Caco-2 (cell line): Measurements from ENCODE around the gene PPFIBP2. TPM values are rescaled to one million over a fixed set of nuclear protein-coding genes. Genes with fewer than 3 reads are reported as not detected.

Experiments
- BruUV-seq: library from RNA; stranded (reverse); fragments of 400-500 nt; replicated peaks from 2 replicates; lab custom pipeline; 2021; lab: Mats Ljungman, UMichigan
- CTCF ChIA-PET: fragments of 300-600 bp; sonication (Branson Sonifier 250); formaldehyde crosslinking; loops from one replicate; lab custom pipeline; 2022; ENCODE audit warnings: antibody characterized with exemption; lab: Charles Lee
- POLR2A ChIA-PET: fragments of 300-600 bp; sonication (Branson Sonifier 250); formaldehyde crosslinking; loops from one replicate; lab custom pipeline; 2022; ENCODE audit warnings: antibody characterized with exemption; lab: Charles Lee
- DNase-seq, 2 experiments: peaks; one replicate each; pipeline versions ENCODE4 v3.0.0 to v3.0.0-alpha.2; 2020 to 2022
- H3K27me3 ChIP-seq: replicated peaks from 2 replicates; pipeline ENCODE4 v1.6.0; 2011; ENCODE audit warnings: low read length; ENCODE audit not compliant: control insufficient read depth, insufficient read depth
- H3K36me3 ChIP-seq: 2 replicates; pipeline ENCODE4 v1.5.1; 2011; ENCODE audit warnings: low read length; ENCODE audit not compliant: control insufficient read depth, insufficient read depth
- H3K4me1 ChIP-seq: fragments of 250-450 bp; sonication (Bioruptor Pico); 2 replicates; pipeline ENCODE4 v1.5.1; 2020; ENCODE audit warnings: mild to moderate bottlenecking
- H3K4me3 ChIP-seq: 2 replicates; pipeline ENCODE4 v1.5.1; 2011; ENCODE audit warnings: low read depth, mild to moderate bottlenecking, control low read depth, low read length
- H3K9me3 ChIP-seq: fragments of 250-450 bp; sonication (Bioruptor Pico); 2 replicates; pipeline ENCODE4 v1.5.1; 2020; ENCODE audit warnings: mild to moderate bottlenecking, moderate library complexity
- H3K27ac Mint-ChIP-seq: one replicate; pipeline ENCODE4 v1.8.0; 2022; ENCODE audit warnings: mixed read lengths; ENCODE audit not compliant: unreplicated experiment
- H3K27me3 Mint-ChIP-seq: one replicate; pipeline ENCODE4 v1.8.0; 2022; ENCODE audit warnings: mixed read lengths; ENCODE audit not compliant: insufficient read depth, unreplicated experiment
- H3K36me3 Mint-ChIP-seq: one replicate; pipeline ENCODE4 v1.8.0; 2022; ENCODE audit warnings: mild to moderate bottlenecking, mixed read lengths; ENCODE audit not compliant: insufficient read depth, unreplicated experiment
- H3K4me1 Mint-ChIP-seq: one replicate; pipeline ENCODE4 v1.8.0; 2022; ENCODE audit warnings: low read depth, mixed read lengths; ENCODE audit not compliant: unreplicated experiment
- H3K4me3 Mint-ChIP-seq: one replicate; pipeline ENCODE4 v1.8.0; 2022; ENCODE audit warnings: mild to moderate bottlenecking, moderate library complexity, mixed read lengths; ENCODE audit not compliant: unreplicated experiment
- H3K9me3 Mint-ChIP-seq: one replicate; pipeline ENCODE4 v1.8.0; 2022; ENCODE audit warnings: mixed read lengths; ENCODE audit not compliant: unreplicated experiment
- CTCF ChIP-seq, 2 experiments: fragments of 200-600 bp in 1 of 2; IDR thresholded peaks; 1 replicate in 1 of 2; 2 replicates in 1 of 2; pipeline versions ENCODE4 v1.5.1 to v1.8.0; 2011 to 2022; ENCODE audit warnings: antibody characterized with exemption in 1 of 2, control low read depth in 1 of 2, inconsistent platforms in 1 of 2, low read depth in 1 of 2, low read length in 1 of 2, mild to moderate bottlenecking in 1 of 2, moderate library complexity in 1 of 2; ENCODE audit not compliant: insufficient read depth in 1 of 2, severe bottlenecking in 1 of 2, unreplicated experiment in 1 of 2
- intact Hi-C: fragments of 100-400 bp; cut with micrococcal nuclease; formaldehyde crosslinking; loops from one replicate; pipeline ENCODE4 v1.10.0; 2022; ENCODE audit not compliant: unreplicated experiment
- total RNA-seq: library from RNA; stranded (reverse); gene quantifications from 2 replicates; pipeline ENCODE4 v1.2.3, GENCODE V29; 2022

PPFIBP2 gene
- total RNA-seq, 1 experiment from 2014 or later, result 72.5 TPM

DNA sequence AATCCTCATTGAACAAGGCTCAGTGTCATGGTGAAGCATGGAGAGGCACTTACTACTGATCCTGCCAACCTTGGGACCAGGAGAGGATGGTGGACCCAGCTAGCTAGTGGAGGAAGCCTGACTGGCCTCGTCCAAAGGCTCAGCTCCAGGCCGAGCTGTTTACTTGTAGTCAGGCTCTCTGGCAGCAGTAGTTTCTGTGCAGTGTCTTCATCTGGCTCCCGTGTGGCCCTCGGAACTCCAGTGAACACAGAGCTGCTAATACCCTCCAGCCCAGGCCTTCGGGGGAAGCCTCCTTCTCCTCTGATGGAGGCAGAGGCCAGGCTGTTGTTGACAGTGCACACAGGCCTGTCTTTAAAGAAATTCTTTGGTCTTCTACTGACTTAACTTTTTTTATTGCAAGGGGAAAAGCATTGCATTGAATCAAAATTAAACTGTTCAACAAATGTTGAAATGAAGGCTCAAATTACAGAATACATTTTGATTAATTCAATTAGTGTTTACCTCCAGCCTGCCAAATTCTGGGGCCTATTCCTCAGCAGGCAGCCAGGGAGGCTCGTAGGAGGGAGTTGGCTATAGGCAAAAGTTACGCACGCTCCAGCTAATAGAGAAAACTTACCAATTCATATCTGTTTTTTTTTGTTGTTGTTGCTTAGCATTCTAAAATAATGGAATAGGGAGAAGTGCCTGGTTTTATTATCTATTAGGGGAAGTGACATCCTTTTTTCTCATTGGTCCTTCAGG is 18.8 kb downstream of the PPFIBP2 start:
- ChIA-PET CTCF (no interaction called here), POLR2A (no interaction called here)
- no peak for DNase-seq
- intact Hi-C loops, result no loop called here
- H3K36me3 ChIP-seq, result no peaks in the 10 kb centered on the region
- H3K4me3 Mint-ChIP-seq, result no peak overlapping the region
- H3K27ac Mint-ChIP-seq, result no peak overlapping the region
- no peaks in the 10 kb centered on the region for H3K27me3 ChIP-seq
- peaks cover 10% of the 10 kb centered on the region for H3K4me1 Mint-ChIP-seq
- H3K4me3 ChIP-seq, result no peak overlapping the region
- no peaks in the 10 kb centered on the region for H3K36me3 Mint-ChIP-seq
- H3K4me1 ChIP-seq, result peaks cover 6% of the 10 kb centered on the region; the same call in 1 of the 2 replicates
- H3K27me3 Mint-ChIP-seq, result no peaks in the 10 kb centered on the region
- no TSS peak for BruUV-seq
- H3K9me3 ChIP-seq, result no peaks in the 10 kb centered on the region
- no peaks in the 10 kb centered on the region for H3K9me3 Mint-ChIP-seq
- TF ChIP-seq CTCF (IDR thresholded peaks at IDR 0.05; ENCODE audit: insufficient read depth in 1 of 2, low read depth in 1 of 2, low read length in 1 of 2, severe bottlenecking in 1 of 2, unreplicated experiment in 1 of 2), result no peak

DNA sequence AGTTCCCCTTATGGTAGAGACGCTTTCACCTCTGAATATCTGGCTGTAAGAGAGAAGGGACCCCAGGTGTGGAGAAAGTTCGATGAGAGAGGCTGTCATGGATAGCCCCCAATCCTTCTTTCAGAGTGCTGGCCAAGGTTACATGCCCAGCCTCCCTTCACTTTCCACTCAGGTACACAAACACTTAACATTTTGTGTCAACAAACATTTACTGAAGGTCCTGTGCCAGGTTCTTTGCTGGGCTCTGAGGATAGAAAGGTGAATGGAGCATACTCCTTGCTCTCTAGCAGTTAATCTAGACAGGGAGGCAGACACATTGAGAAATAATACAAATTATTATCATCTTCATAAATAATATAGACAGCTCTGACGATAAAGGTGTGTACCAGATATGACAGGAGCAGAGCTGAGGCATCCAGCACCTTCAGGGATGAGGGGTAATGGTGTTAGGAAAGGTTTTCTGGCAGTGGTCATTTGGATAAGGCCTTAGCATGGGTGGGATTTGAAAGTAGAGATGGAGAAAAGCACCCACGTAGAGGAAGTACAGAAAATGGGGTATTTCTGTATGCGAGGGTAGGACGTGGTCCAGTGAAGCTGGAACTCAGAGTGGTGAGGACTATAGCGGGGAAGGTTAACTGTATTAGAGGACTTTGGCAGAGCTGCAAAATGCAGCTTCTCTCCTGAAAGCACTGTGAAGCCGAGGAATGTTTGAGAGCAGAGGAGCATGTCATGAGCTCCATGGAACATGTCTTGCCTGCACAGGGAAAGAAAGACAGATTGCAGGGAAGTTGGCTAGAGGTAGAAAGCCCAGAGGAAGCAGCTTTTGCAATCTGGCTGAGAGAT is 19.6 kb downstream of the PPFIBP2 start:
- DNase-seq, result no peak
- Histone ChIP-seq H3K27me3 (no peaks in the 10 kb centered on the region), H3K4me3 (no peak overlapping the region), H3K36me3 (no peaks in the 10 kb centered on the region), H3K4me1 (peaks cover 11% of the 10 kb centered on the region), H3K9me3 (no peaks in the 10 kb centered on the region)
- peaks cover 10% of the 10 kb centered on the region for H3K4me1 Mint-ChIP-seq
- BruUV-seq, result no TSS peak
- H3K27me3 Mint-ChIP-seq, result no peaks in the 10 kb centered on the region
- H3K4me3 Mint-ChIP-seq, result no peak overlapping the region
- CTCF ChIA-PET, result no interaction called here
- intact Hi-C loops, result no loop called here
- H3K9me3 Mint-ChIP-seq, result no peaks in the 10 kb centered on the region
- H3K27ac Mint-ChIP-seq, result no peak overlapping the region
- no peaks in the 10 kb centered on the region for H3K36me3 Mint-ChIP-seq
- no peak for TF ChIP-seq CTCF (IDR thresholded peaks at IDR 0.05; ENCODE audit: insufficient read depth in 1 of 2, low read depth in 1 of 2, low read length in 1 of 2, severe bottlenecking in 1 of 2, unreplicated experiment in 1 of 2)
- POLR2A ChIA-PET, result no interaction called here

DNA sequence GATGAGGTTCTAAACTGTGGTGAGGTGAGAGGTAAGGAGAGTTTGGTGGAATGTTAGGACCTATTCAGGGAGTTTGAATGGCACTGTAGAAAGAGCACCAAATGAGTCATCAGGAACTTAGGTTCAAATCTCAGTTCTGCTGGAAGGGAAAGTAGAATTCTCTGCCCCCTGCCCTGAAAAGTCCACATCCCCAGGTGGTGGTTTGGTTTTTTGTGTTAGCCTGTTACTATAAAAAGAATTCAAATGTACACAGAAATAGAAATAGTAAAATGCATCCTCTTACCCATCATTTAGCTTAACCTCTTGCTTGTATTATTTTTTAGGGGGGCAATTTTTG is 20.2 kb downstream of the PPFIBP2 start:
- DNase-seq, result no peak
- intact Hi-C loops, result no loop called here
- no peaks in the 10 kb centered on the region for H3K9me3 ChIP-seq
- H3K4me3 Mint-ChIP-seq, result no peak overlapping the region
- H3K36me3 Mint-ChIP-seq, result no peaks in the 10 kb centered on the region
- ChIA-PET CTCF (no interaction called here), POLR2A (no interaction called here)
- H3K27me3 ChIP-seq, result no peaks in the 10 kb centered on the region
- H3K27ac Mint-ChIP-seq, result no peak overlapping the region
- BruUV-seq, result no TSS peak
- no peak overlapping the region for H3K4me3 ChIP-seq
- no peaks in the 10 kb centered on the region for H3K27me3 Mint-ChIP-seq
- TF ChIP-seq CTCF (IDR thresholded peaks at IDR 0.05; ENCODE audit: insufficient read depth in 1 of 2, low read depth in 1 of 2, low read length in 1 of 2, severe bottlenecking in 1 of 2, unreplicated experiment in 1 of 2), result no peak
- no peaks in the 10 kb centered on the region for H3K36me3 ChIP-seq
- no peaks in the 10 kb centered on the region for H3K9me3 Mint-ChIP-seq
- peaks cover 14% of the 10 kb centered on the region for H3K4me1 Mint-ChIP-seq
- peaks cover 17% of the 10 kb centered on the region for H3K4me1 ChIP-seq
